GM10248 (cell line): ENCODE measurements around the gene TNFRSF19.

Experiments
- CTCF ChIA-PET: fragments of 300-600 bp; sonication (Branson Sonifier 250); formaldehyde crosslinking; extraction: SDS; loops from one replicate; lab custom pipeline; 2021; ENCODE audit warnings: antibody characterized with exemption; lab: Yijun Ruan, JAX
- POLR2A ChIA-PET: fragments of 350-650 bp; sonication (Branson Sonifier 250); formaldehyde crosslinking; extraction: SDS; loops from one replicate; lab custom pipeline; 2020; ENCODE audit warnings: antibody characterized with exemption; lab: Yijun Ruan, JAX
- DNase-seq: peaks from one replicate; pipeline ENCODE4 v3.0.0; 2012; ENCODE audit errors: extremely low spot score
- CTCF ChIP-seq: IDR thresholded peaks from 2 replicates; pipeline ENCODE4 v1.5.1; 2012; ENCODE audit warnings: mild to moderate bottlenecking, low read depth; ENCODE audit errors: extremely low read depth, missing control alignments, control extremely low read depth

Gene TNFRSF19

GRCh38 chr13:23684647-23685046 lies 114.4 kb downstream of the TNFRSF19 start:
- TF ChIP-seq CTCF: no peak
- no peak for DNase-seq
- CTCF ChIA-PET: interaction anchor here (1.0 to 1.2 kb wide), 2 partner anchors 10 to 11 kb away, joined by 3 read pairs; no protein-coding TSS in a partner anchor
- POLR2A ChIA-PET: no interaction called here

GRCh38 chr13:23685416-23685815 lies 115.2 kb downstream of the TNFRSF19 start:
- CTCF ChIA-PET: interaction anchor here (0.9 to 1.0 kb wide), 2 partner anchors 11 to 14 kb away, joined by 3 read pairs; no protein-coding TSS in a partner anchor
- DNase-seq: no peak
- POLR2A ChIA-PET: no interaction called here
- TF ChIP-seq CTCF: no peak

GRCh38 chr13:23686948-23687347 lies 116.7 kb downstream of the TNFRSF19 start:
- ChIA-PET CTCF (interaction anchor here (1.0 to 2.2 kb wide), 5 partner anchors 8 to 176 kb away, joined by 3 to 7 read pairs (median 4); no protein-coding TSS in a partner anchor), POLR2A (no interaction called here)
- TF ChIP-seq CTCF: no peak
- DNase-seq: no peak

GRCh38 chr13:23687614-23688013 lies 117.4 kb downstream of the TNFRSF19 start:
- ChIA-PET CTCF (interaction anchor here (1.0 to 2.2 kb wide), 7 partner anchors 8 to 177 kb away, joined by 3 to 7 read pairs (median 4); no protein-coding TSS in a partner anchor), POLR2A (no interaction called here)
- DNase-seq: no peak
- no peak for TF ChIP-seq CTCF

- ChIA-PET CTCF (interaction anchor here (1.0 to 2.2 kb wide), 5 partner anchors 9 to 177 kb away, joined by 3 to 7 read pairs (median 4); no protein-coding TSS in a partner anchor), POLR2A (no interaction called here)
- DNase-seq: no peak
- no peak for TF ChIP-seq CTCF
These were observed 118.1 kb downstream of the TNFRSF19 start for GRCh38 chr13:23688336-23688735.

GRCh38 chr13:23690668-23691067 lies 120.5 kb downstream of the TNFRSF19 start:
- no peak for TF ChIP-seq CTCF
- ChIA-PET POLR2A (no interaction called here), CTCF (interaction anchor here (1.1 to 1.8 kb wide), 5 partner anchors 10 to 34 kb away, joined by 3 to 4 read pairs (median 4); no protein-coding TSS in a partner anchor)
- DNase-seq: no peak

GRCh38 chr13:23692816-23693215 lies 122.6 kb downstream of the TNFRSF19 start:
- POLR2A ChIA-PET: no interaction called here
- no peak for DNase-seq
- CTCF ChIA-PET: interaction anchor here (0.8 to 1.8 kb wide), 5 partner anchors 11 to 25 kb away, joined by 3 to 5 read pairs (median 3); no protein-coding TSS in a partner anchor
- no peak for TF ChIP-seq CTCF
